SK-N-SH (cell line): ENCODE data around the gene KDM4C.

Source experiments
- EP300 ChIP-seq, 2 experiments: IDR thresholded peaks; 2 replicates each; pipeline versions ENCODE4 v1.4.0 to v1.6.1; 2012; ENCODE audit warnings: borderline replicate concordance in 1 of 2, low read depth in 1 of 2, low read length in 1 of 2
- RAD21 ChIP-seq: IDR thresholded peaks from 2 replicates; pipeline ENCODE4 v1.6.1; 2012; ENCODE audit warnings: mild to moderate bottlenecking, low read length
- TCF12 ChIP-seq: IDR thresholded peaks from 2 replicates; pipeline ENCODE4 v1.4.0; 2012
- YY1 ChIP-seq: IDR thresholded peaks from 2 replicates; pipeline ENCODE4 v1.4.0; 2012; ENCODE audit warnings: low read depth, mild to moderate bottlenecking
- TF ChIP-seq, protein P1 (sequence below): fragments of 200-600 bp; sonication (generic); IDR thresholded peaks from 2 replicates; pipeline ENCODE4 v1.6.1; 2017; ENCODE audit warnings: antibody characterized with exemption, mild to moderate bottlenecking, moderate library complexity

DNA sequence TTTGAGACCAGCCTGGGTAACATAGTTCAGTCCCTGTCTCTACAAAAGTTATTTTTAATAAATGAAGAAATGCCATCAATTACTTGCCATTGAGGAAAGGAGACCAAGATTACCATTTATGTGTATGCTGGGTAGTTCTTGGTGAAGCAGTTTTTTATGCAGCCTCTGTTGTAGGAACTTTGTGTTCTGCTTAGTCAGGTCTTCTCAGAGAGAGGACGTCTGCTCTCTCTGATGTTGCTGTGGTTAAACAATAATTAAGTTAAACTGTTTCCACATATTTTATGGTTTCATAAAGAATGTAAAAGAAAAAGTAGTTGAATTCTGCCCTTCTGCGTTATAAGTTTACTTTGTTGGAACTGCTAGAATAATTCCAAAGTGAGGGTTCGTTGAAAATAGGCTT, 210.5 kb downstream of the KDM4C start:
- TF ChIP-seq, protein P1, sequence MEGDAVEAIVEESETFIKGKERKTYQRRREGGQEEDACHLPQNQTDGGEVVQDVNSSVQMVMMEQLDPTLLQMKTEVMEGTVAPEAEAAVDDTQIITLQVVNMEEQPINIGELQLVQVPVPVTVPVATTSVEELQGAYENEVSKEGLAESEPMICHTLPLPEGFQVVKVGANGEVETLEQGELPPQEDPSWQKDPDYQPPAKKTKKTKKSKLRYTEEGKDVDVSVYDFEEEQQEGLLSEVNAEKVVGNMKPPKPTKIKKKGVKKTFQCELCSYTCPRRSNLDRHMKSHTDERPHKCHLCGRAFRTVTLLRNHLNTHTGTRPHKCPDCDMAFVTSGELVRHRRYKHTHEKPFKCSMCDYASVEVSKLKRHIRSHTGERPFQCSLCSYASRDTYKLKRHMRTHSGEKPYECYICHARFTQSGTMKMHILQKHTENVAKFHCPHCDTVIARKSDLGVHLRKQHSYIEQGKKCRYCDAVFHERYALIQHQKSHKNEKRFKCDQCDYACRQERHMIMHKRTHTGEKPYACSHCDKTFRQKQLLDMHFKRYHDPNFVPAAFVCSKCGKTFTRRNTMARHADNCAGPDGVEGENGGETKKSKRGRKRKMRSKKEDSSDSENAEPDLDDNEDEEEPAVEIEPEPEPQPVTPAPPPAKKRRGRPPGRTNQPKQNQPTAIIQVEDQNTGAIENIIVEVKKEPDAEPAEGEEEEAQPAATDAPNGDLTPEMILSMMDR = no peak
- TF ChIP-seq TCF12 (no peak), RAD21 (no peak), YY1 (no peak), EP300 (IDR thresholded peaks at IDR 0.05; ENCODE audit: borderline replicate concordance in 1 of 2, low read depth in 1 of 2, low read length in 1 of 2) (no peak)
